ENCODE results near the gene PPP1R26.

Gene PPP1R26

GRCh38 chr9:135530146-135530545, 50.6 kb downstream of the PPP1R26 start:
- H2AFZ ChIP-seq (ENCODE audit: low read length) = no peak overlapping the region

GRCh38 chr9:135531096-135531495, 51.5 kb downstream of the PPP1R26 start:
- Histone ChIP-seq H3K27ac (ENCODE audit: low read depth, low read length, poor library complexity, severe bottlenecking) (no peak overlapping the region), H3K27me3 (ENCODE audit: insufficient read depth, low read length) (no peaks in the 10 kb centered on the region; the same call in 1 of the 2 replicates), H3K79me2 (ENCODE audit: insufficient read depth, low read length) (no peaks in the 10 kb centered on the region), H3K9me2 (ENCODE audit: low read depth, low read length) (no peaks in the 10 kb centered on the region), H3F3A (ENCODE audit: insufficient read depth, low read length) (no peaks in the 10 kb centered on the region), H2AFZ (ENCODE audit: low read length) (no peak overlapping the region), H3K4me1 (ENCODE audit: insufficient read depth, low read length, severe bottlenecking) (no peaks in the 10 kb centered on the region), H3K36me3 (ENCODE audit: insufficient read depth, low read length) (no peaks in the 10 kb centered on the region), H3K9ac (ENCODE audit: low read length) (no peak overlapping the region), H3K4me3 (ENCODE audit: low read depth, low read length, poor library complexity, severe bottlenecking) (no peak overlapping the region), H4K20me1 (ENCODE audit: insufficient read depth, low read length) (no peaks in the 10 kb centered on the region), H3K9me3 (ENCODE audit: low read length) (no peaks in the 10 kb centered on the region), H3K4me2 (ENCODE audit: low read length) (no peak overlapping the region)
- TF ChIP-seq EZH2 (IDR thresholded peaks at IDR 0.05; ENCODE audit: borderline replicate concordance, low read length) = no peak
- no peak for TF ChIP-seq CTCF (IDR thresholded peaks at IDR 0.05; ENCODE audit: low read length)

More at GRCh38 chr9:135530146-135530545, 50.6 kb downstream of the PPP1R26 start:
- H3F3A ChIP-seq (ENCODE audit: insufficient read depth, low read length) = no peaks in the 10 kb centered on the region
- no peak overlapping the region for H3K4me3 ChIP-seq (ENCODE audit: low read depth, low read length, poor library complexity, severe bottlenecking)
- no peaks in the 10 kb centered on the region for H3K79me2 ChIP-seq (ENCODE audit: insufficient read depth, low read length)
- no peaks in the 10 kb centered on the region for H3K9me2 ChIP-seq (ENCODE audit: low read depth, low read length)
- H3K4me2 ChIP-seq (ENCODE audit: low read length) = no peak overlapping the region
- H3K4me1 ChIP-seq (ENCODE audit: insufficient read depth, low read length, severe bottlenecking) = no peaks in the 10 kb centered on the region
- H3K36me3 ChIP-seq (ENCODE audit: insufficient read depth, low read length) = no peaks in the 10 kb centered on the region
- no peak overlapping the region for H3K27ac ChIP-seq (ENCODE audit: low read depth, low read length, poor library complexity, severe bottlenecking)
- no peaks in the 10 kb centered on the region for H3K9me3 ChIP-seq (ENCODE audit: low read length)
- no peaks in the 10 kb centered on the region for H3K27me3 ChIP-seq (ENCODE audit: insufficient read depth, low read length)
- TF ChIP-seq EZH2 (IDR thresholded peaks at IDR 0.05; ENCODE audit: borderline replicate concordance, low read length) (no peak), CTCF (IDR thresholded peaks at IDR 0.05; ENCODE audit: low read length) (no peak)
- H3K9ac ChIP-seq (ENCODE audit: low read length) = no peak overlapping the region
- H4K20me1 ChIP-seq (ENCODE audit: insufficient read depth, low read length) = no peaks in the 10 kb centered on the region

GRCh38 chr9:135533113-135533512, 53.5 kb downstream of the PPP1R26 start:
- no peaks in the 10 kb centered on the region for H3F3A ChIP-seq (ENCODE audit: insufficient read depth, low read length)

More at GRCh38 chr9:135533113-135533512, 53.5 kb downstream of the PPP1R26 start:
- H3K9me2 ChIP-seq (ENCODE audit: low read depth, low read length) = no peaks in the 10 kb centered on the region
- no peak for TF ChIP-seq CTCF (IDR thresholded peaks at IDR 0.05; ENCODE audit: low read length)
- TF ChIP-seq EZH2 (IDR thresholded peaks at IDR 0.05; ENCODE audit: borderline replicate concordance, low read length) = no peak
- H3K4me1 ChIP-seq (ENCODE audit: insufficient read depth, low read length, severe bottlenecking) = no peaks in the 10 kb centered on the region
- H3K4me3 ChIP-seq (ENCODE audit: low read depth, low read length, poor library complexity, severe bottlenecking) = no peak overlapping the region
- H4K20me1 ChIP-seq (ENCODE audit: insufficient read depth, low read length) = no peaks in the 10 kb centered on the region
- no peak overlapping the region for H3K27ac ChIP-seq (ENCODE audit: low read depth, low read length, poor library complexity, severe bottlenecking)
- H3K79me2 ChIP-seq (ENCODE audit: insufficient read depth, low read length) = no peaks in the 10 kb centered on the region
- H3K36me3 ChIP-seq (ENCODE audit: insufficient read depth, low read length) = no peaks in the 10 kb centered on the region
- H3K27me3 ChIP-seq (ENCODE audit: insufficient read depth, low read length) = no peaks in the 10 kb centered on the region; the same call in 1 of the 2 replicates
- H3K4me2 ChIP-seq (ENCODE audit: low read length) = no peak overlapping the region
- H3K9me3 ChIP-seq (ENCODE audit: low read length) = no peaks in the 10 kb centered on the region
- H2AFZ ChIP-seq (ENCODE audit: low read length) = no peak overlapping the region
- H3K9ac ChIP-seq (ENCODE audit: low read length) = no peak overlapping the region
